HG02884 (cell line): ENCODE results near the gene FANCM.

Experiments used
- ATAC-seq: cut with Tn5 transposase; IDR thresholded peaks from one replicate; pipeline ENCODE4 v1.9.1; 2021; ENCODE audit warnings: mild to moderate bottlenecking, moderate library complexity; ENCODE audit not compliant: unreplicated experiment

The FANCM gene, protein sequence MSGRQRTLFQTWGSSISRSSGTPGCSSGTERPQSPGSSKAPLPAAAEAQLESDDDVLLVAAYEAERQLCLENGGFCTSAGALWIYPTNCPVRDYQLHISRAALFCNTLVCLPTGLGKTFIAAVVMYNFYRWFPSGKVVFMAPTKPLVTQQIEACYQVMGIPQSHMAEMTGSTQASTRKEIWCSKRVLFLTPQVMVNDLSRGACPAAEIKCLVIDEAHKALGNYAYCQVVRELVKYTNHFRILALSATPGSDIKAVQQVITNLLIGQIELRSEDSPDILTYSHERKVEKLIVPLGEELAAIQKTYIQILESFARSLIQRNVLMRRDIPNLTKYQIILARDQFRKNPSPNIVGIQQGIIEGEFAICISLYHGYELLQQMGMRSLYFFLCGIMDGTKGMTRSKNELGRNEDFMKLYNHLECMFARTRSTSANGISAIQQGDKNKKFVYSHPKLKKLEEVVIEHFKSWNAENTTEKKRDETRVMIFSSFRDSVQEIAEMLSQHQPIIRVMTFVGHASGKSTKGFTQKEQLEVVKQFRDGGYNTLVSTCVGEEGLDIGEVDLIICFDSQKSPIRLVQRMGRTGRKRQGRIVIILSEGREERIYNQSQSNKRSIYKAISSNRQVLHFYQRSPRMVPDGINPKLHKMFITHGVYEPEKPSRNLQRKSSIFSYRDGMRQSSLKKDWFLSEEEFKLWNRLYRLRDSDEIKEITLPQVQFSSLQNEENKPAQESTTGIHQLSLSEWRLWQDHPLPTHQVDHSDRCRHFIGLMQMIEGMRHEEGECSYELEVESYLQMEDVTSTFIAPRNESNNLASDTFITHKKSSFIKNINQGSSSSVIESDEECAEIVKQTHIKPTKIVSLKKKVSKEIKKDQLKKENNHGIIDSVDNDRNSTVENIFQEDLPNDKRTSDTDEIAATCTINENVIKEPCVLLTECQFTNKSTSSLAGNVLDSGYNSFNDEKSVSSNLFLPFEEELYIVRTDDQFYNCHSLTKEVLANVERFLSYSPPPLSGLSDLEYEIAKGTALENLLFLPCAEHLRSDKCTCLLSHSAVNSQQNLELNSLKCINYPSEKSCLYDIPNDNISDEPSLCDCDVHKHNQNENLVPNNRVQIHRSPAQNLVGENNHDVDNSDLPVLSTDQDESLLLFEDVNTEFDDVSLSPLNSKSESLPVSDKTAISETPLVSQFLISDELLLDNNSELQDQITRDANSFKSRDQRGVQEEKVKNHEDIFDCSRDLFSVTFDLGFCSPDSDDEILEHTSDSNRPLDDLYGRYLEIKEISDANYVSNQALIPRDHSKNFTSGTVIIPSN (N-terminal part only)

DNA sequence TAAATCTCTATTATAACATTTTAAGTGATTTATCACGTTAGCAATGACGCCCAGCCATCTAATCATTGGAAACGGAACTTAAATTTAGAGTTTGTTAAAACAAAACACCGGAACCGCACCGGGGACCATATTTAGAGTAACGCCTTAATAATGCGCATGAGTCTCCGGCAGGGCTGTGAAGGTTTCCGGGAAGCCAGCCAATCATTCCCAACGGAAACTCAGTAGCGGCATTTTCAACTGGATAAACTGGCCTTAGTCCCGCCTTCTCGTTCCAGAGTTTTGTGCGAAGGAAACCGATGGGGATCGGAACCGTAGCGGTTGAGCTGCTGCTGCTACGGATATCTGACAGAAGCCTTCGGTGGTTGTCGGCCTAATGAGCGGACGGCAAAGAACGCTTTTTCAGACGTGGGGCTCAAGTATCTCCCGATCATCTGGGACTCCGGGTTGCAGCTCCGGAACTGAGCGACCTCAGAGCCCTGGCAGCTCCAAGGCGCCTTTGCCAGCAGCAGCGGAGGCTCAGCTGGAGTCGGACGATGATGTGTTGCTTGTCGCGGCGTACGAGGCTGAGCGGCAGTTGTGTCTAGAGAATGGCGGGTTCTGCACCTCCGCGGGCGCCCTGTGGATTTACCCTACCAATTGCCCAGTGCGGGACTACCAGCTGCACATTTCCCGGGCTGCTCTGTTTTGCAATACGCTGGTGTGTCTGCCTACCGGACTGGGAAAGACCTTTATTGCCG lies at the start of gene FANCM:
TSS of gene FANCM (plus strand) at position 272 of the 737 bp plus-strand sequence. CDS start at position 374, 102 bp downstream.
- ATAC-seq, result peak; percentile 31

DNA sequence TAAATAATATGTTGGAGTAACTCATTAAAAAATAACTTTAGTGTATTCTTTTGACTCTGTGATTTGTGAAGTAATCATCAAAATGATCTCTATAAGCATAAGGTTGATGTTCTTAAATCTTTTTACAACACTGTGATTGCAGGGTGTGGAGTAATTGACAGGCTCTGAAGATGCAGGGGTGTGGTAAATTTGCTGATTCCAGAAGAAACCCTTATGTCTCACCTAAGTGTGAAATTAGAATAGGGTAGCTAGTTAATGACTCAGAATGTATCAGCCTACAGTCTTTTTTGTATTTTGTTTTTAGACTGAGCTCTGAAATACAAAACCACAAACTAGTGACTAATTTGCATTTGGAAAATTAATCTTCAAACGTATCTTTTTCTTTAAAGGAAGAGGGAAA lies 45.9 kb upstream of the FANCM start:
- ATAC-seq, result peak; percentile 91

DNA sequence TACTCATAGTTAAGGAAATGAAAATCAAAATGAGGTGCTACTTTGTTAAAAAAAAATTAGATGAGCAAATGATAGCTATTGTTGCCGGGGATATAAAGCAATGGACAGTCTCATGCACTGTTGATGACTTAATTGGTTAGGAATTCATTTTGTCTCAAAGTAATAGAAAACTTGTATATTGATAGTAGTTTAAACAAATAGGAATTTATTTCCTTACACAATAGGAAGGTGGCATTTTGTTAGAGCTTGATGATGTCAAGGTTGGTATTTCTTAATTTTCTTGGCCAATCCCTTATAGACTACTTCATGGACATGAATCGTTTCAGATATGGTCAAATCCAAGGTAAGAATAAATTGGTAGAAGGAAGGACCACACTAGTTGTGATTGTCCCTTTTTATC lies 44.0 kb upstream of the FANCM start:
- ATAC-seq, result no peak

DNA sequence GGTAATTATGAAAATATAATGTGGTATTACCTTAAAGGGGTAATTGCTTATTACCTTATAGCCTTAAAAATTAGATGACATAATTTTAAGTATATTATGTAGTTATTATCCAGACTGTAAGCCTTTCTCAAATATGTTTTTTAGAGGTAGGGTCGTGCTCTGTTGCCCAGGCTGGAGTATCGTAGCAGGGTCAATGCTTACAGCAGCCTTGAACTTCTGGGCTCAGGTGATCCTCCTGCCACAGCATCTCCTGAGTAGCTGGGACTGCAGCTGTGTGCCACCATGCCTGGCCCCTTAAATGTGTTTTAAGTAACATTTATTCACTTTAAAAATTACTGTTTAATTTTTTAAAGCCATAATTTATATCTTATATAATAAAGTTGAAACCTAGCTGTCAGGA lies 41.5 kb upstream of the FANCM start:
- no peak for ATAC-seq

DNA sequence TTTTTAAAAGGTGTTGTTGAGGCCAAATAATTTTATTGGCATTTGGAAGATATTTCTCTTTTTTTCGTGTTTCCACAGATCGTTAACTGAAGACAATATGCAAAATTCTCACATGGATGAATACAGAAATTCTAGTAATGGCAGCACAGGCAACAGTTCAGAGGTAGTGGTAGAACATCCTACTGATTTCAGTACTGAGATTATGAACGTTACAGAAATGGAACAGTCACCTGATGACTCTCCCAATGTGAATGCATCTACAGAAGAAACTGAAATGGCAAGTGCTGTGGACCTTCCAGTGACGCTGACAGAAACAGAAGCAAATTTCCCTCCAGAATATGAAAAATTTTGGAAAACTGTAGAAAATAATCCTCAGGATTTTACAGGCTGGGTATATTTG lies 40.6 kb upstream of the FANCM start:
- no peak for ATAC-seq

DNA sequence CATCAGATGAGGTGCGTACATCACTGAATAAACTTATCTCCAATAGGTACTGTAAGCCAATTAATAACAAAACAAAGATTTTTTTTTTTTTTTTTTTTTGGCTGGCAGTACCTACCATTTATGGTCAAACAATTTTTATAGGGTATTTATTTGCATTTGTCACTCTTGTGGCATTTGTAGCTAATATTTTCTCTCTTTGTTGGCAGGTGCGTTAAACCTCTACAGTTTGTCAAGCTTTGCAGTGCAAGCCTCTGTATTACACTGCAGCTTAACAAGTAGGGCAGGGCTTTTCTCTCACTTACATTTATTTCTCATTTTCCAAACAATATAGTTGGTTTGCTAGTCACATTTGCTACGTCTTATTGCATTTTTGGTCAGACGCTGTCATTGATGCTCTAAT lies 39.5 kb upstream of the FANCM start:
- no peak for ATAC-seq

DNA sequence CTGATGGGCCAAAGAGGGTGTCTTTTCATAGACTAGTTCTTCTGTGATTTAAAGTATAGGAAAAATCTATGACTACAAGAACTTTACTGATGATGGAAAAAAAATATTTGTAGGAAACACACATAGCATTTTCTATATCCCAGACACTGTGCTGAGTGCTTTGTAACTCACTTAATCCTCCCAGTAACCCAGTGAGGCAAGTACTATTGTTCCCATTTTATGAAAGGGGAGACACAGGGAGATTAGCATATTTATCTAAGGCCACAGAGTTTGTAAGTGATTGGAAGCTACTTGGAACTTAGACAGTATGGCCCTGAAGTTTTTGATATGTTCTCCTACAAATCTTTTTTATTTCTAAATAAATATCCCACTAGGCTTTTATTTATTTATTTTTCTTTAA lies 31.9 kb upstream of the FANCM start:
- ATAC-seq, result no peak

DNA sequence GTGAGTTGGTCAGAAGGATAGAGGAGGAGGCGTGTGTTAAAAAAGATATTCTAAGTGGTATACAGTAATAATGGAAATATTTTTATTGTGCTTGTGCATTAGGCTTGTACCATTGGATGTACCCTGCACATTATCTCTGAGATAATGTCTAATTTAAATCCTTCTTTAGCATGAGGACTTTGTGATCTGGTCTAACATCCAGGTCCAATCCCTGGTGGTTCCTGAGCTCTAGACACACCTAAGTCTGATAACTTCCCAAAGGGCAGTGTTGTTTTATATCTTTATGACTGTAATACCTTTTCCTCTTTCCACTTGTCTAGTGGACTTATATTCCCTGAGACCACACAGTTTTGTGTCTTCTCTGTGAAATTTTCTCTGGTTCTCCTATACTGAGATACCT lies 31.2 kb upstream of the FANCM start:
- no peak for ATAC-seq

DNA sequence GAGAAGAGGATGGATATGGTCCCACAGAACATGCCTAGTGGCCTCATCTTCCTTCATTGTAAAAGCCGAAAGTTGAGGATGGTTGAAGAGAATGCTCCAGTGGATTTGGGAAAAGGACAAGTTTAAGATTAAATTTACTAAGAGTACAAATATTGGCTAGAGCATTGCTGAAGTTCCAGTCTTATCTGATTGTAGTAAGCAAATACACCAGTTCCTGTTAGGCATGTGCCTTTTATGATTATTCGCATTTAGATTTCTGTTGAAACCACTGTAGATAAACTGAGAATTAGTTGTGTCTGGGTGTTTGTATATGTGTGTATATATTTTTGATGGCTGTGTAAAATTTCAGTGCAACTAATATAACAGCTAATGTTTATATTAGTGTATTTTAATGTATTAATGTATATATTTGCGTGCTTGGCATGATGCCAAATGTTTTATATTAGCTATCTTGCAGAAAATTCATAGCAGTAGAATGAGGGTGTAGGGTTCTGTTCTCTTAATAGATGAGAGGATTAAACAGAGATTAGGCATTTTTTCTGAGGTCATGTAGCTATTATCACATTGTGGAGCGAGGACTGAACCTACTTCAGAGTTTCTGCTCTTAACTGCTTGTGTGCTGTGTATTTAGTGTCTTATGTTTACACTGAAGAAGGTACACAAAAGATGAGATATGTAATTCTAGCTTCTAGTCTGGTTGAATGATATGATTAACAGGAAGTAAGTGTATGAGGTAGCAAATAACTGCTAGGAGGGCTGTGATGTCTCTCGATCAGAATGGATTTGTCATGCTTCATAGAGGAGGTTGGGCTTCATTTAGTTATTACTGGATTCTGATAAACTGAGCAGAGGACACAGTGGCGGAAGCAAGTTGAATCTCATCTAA lies 22.6 kb upstream of the FANCM start:
- ATAC-seq, result no peak

DNA sequence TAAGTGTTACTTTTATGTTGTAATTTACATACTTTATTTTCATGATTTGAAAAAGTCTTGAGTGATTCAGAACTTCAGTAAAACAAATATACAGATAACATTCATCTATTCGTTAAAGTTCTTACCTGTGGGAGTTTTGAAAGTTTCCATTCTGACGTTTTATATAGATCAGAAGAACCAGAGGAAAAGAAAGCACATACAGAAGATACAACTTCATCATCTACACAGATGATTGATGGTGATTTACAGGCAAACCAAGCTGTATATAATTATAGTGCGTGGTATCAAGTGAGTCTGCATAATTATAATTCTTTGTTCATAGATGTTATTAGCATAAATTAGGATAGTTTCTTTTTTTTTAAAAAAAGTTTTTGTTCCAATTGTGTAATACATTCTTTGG lies 21.4 kb upstream of the FANCM start:
- no peak for ATAC-seq

DNA sequence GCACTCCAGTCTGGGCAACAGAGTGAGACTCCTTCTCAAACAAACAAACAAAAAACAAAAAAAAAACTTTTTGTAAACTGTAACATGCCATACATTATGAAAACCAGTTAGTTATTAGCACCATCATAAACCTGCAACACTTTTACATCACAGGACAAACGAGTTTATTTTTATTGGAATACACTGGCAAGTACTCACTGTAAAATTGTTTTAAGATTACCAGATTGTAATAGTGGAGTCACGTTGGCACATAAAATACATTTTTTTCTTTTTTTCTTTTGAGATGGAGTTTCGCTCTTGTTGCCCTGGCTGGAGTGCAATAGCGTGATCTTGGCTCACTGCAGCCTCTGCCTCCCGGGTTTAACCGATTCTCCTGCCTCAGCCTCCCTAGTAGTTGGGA lies 17.1 kb upstream of the FANCM start:
- ATAC-seq, result no peak

DNA sequence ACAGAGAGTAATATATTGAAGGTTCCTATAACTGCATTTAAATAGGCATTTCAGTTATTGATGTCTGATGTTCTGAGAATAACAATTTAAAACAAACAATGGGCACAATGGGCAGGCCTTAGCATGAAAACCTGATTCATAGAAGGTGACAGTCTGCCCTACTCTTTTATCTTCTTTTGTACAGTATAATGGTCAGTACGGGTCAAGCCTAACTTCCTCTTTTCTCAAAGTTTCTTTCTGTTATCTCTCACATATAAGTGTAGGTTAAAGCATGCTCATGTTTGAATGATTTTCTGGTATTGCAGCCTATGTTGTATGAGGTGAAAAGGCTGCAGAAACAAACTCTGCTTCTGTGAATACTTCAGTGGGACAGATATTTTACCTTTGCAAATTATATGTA lies 15.6 kb upstream of the FANCM start:
- no peak for ATAC-seq

DNA sequence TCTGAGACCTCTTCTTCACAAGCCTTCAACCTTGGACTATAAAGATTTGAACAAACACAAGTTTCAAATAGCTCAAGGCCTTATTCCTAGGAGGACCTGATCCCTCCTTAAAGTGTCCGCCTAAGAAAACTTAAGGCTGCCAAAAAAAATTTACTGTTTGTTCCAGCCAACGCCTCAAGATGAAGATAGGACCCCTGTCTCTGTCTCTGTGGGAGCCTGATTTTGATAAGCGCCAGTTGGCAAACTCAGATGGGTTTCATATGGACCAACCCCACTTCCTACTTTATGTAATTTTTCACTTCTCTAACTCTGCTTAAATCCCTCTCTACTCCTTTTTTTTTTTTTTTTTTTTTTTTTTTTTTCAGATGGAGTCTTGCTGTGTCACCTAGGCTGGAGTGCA lies 12.5 kb upstream of the FANCM start:
- no peak for ATAC-seq

DNA sequence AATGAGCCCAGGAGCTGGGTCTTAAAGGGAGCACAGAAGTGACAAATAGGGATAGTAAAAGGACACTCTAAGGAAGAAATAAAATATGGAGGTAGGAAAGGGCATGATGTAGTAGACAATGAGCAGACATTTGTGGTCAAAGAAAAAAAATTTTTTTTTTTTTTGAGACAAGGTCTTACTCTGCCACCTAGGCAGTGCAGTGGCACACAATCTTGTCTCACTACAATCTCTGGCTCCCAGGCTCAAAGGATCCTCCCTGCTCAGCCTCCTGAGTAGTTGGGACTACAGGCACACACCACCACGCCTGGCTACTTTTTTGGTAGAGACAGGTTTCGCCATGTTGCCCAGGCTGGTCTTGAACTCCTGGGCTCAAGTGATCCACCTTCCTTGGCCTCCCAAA lies 10.0 kb upstream of the FANCM start:
- no peak for ATAC-seq

DNA sequence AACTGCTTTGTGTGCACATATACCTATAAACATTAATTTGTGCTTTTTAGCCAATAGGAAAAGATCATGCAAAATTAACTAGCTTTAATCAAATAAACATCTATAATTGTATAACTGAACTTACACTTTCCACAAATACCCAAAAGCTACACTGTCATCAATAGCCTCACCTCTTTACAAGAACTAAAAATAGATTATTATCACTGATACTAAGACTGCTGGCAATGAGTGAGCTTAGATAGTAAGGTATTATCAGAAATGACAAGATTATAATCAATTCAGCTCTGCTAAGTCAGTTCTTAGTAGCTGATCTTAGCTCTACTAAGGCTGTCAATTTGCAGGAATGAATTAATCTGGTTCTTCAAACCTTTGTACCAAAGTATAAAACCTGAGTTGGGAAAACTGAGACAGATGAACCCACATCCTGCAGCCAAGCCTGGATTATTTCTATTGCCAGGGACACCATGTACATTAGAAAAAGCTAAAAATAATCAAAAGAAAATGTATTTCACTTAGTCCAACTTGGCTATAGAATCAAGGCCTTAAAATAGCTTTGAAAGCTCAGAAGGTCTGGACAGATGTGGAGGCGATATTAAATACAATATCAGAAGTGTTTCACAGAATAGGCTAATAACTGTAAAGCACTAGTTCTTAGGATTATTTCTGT lies 6.6 kb upstream of the FANCM start:
- no peak for ATAC-seq

DNA sequence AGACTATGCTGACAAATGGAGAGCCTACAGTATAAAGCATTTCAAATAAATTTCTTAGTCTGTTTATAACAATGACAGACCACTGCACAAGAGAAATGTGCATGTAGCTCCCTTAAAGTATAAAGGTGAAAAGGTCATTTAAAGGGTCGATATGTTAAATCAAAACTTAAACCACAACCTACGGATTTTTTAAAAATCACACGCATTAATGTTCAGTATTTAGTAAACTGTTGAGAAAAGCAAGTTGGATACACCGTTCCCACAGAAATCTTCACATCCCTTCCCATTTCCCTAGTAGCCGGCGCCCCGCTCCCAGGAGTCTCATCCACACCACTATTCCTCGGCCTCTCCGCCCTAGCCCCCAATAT lies 2.1 kb upstream of the FANCM start:
- ATAC-seq, result no peak

DNA sequence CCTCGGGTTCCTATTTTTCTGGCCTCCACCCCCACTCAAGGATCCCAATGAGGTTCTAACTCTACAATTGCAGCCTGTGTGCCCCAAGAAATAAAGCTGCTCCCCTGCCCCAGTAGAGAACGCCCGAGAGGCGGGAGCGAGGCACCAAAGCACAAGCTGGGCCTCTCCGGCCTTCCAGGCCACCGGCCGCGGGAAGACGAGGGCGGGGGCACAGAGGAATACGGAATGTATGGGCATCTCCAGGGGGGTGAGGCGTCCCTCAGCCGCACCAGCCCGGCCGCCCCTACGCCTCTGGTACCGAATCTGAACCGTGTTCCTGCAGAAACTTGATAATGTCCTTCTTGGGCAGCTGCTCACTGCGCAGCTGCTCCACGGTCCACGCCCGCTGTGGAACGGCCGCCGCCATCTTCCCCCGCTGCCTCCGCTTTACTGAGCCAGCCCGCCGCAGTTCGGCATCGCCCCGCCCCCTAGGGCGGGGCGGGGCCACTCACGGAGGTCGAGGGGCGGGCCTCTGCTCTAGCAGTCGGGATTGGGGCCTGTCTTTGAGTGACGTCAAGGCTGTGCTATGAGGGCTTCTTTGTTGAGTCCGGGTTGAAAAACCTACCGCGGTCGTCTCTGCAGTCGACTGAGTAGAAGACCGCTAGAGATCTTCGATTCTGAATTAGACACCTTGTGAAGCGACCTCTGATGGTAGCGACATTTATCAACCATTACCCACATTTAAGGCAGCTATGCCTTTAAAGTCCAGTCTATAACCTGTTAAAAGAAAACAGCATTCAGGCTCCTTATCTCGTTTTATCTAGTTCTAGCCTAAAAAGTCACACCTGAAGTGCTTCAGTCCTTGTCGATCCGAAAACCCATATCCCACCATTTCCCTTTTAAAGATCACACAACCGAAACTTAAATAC lies 1.4 kb upstream of the FANCM start, which contains the start of gene FKBP3:
TSS of gene FKBP3 (minus strand) at position 431 of the 908 bp plus-strand sequence. CDS start at position 406, 25 bp downstream.
- peak; percentile 91 for ATAC-seq

DNA sequence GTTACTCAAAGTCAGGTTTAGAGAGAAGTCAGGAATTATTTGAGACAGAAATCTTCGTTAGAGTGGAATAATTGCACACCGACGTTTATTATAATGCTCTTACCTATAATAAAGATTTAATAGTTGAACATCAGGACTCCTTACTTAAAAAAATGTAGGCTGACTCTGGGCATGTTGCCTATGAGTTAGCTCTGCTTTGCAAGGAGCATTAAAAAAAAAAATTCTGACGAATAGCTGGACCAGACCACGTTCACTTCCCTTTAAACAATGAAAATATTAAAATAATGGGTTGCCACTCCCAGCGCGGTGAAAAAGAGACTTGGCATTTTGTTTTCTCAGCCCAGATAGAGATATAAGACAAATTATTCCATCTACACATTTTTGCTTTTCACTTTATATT lies 574 bp upstream of the FANCM start:
- no peak for ATAC-seq
